Ovary (tissue), 9 donors: Measurements from ENCODE around the gene MPHOSPH9. TPM values are rescaled to one million over a fixed set of nuclear protein-coding genes. Genes with fewer than 3 reads are reported as not detected.

ENCODE experiments used
- DNase-seq, 5 donors: peaks; one replicate each; pipeline ENCODE4 v3.0.0-alpha.2; 2019 to 2020
- H3K27ac ChIP-seq, 2 donors: fragments of 200-600 bp; one replicate each; pipeline versions ENCODE4 v1.5.1 to v1.8.0; 2019 to 2022
- H3K27me3 ChIP-seq: fragments of 200-600 bp; one replicate; pipeline ENCODE4 v1.8.0; 2022
- H3K36me3 ChIP-seq: fragments of 200-600 bp; sonication (generic); one replicate; pipeline ENCODE4 v1.5.1; 2019
- H3K4me1 ChIP-seq: one replicate; pipeline ENCODE4 v1.8.1; 2013; ENCODE audit warnings: mild to moderate bottlenecking, moderate library complexity; ENCODE audit not compliant: insufficient read depth
- H3K4me3 ChIP-seq: fragments of 200-600 bp; sonication (generic); one replicate; pipeline ENCODE4 v1.5.1; 2017
- H3K9me3 ChIP-seq, 2 donors: fragments of 200-600 bp in 1 of 2; sonication (generic) in 1 of 2; one replicate each; pipeline versions ENCODE4 v1.5.1 to v1.8.1; 2013 to 2019; ENCODE audit warnings: mild to moderate bottlenecking in 1 of 2, moderate library complexity in 1 of 2
- EP300 ChIP-seq: sonication (generic); formaldehyde crosslinking; IDR thresholded peaks from one replicate; pipeline ENCODE4 v1.6.1; 2017; ENCODE audit warnings: antibody characterized with exemption
- POLR2A ChIP-seq: fragments of 450-650 bp; IDR thresholded peaks from one replicate; pipeline ENCODE4 v1.6.1; 2017; ENCODE audit warnings: antibody characterized with exemption, mild to moderate bottlenecking, moderate library complexity
- WGBS, 3 donors: extraction: QIAGEN DNeasy Blood & Tissue Kit in 1 of 3; methylation state at CpG; one replicate each; pipeline versions ENCODE4 v1.1.5 to v1.1.7; 2013 to 2017; 5-methylcytosine and 5-hydroxymethylcytosine counted together
- intact Hi-C, 4 donors: fragments of 100-400 bp; cut with DNase I; formaldehyde crosslinking; loops; one replicate each; pipeline versions ENCODE4 v1.11.0 to v1.15.1; 2022 to 2023
- polyA plus RNA-seq, 2 donors: library from polyadenylated mRNA; stranded (reverse); fragments of 200-250 nt in 1 of 2; fragments of 350-450 nt in 1 of 2; fragmentation: Illumina TruSeq in 1 of 2; extraction: RNeasy Lipid Tissue Mini Kit (QIAGEN cat#74804) in 1 of 2; gene quantifications; one replicate each; pipeline ENCODE4 v1.2.3, GENCODE V29; 2013 to 2014
- total RNA-seq, 7 donors: library from RNA; depleted of rRNA in 2 of 7; stranded (reverse); fragments of >200 nt in 2 of 7; fragmentation: NEBNext Ultra II Directional in 3 of 7; extraction: Animal tissue kit (Norgen Biotek cat#: 25700) in 3 of 7; gene quantifications; one replicate each; pipeline versions ENCODE4 v1.1.0 to v1.2.4, GENCODE V29; 2016 to 2023
- TF ChIP-seq, protein P1 (sequence below), 3 donors: fragments of 450-650 bp in 2 of 3; fragments of 200-600 bp in 1 of 3; IDR thresholded peaks; one replicate each; pipeline versions ENCODE4 v1.5.1 to v1.8.0; 2016 to 2022; ENCODE audit warnings: antibody characterized with exemption in 3 of 3, mild to moderate bottlenecking in 1 of 3
- donor health status: DM: no; HTN: no; CAD: no; lungs with moderate emphysema.
- donor health status: DM: no; HTN: no; CAD: no.
- donor health status: Bipolar disorder and iron deficiency.
- donor health status: DM: yes; HTN: yes; CAD: no.
- donor health status: DM: no; HTN: no; CAD: no.
- donor health status: DM: yes; HTN: yes; CAD: no.

MPHOSPH9 gene
- total and polyA plus RNA-seq, 9 donors, result 4.2 to 28.4 (median 19.4) TPM

DNA sequence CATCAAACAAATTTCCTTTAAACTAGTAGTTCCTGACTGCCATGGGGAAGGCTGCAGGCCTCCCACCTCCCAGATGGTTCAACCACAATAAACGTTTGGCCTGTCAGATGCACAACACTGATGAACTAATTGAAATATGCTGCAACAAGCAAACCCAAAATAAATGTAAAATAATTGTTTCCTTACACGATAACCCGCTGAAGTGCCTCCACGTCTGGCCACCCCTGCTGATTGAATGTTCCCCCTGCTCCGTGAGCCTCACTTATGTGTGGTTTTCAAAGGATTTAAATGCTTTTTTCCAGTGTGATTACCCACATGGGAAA, 90.5 kb downstream of the MPHOSPH9 start:
- peaks cover 36% of the 10 kb centered on the region for H3K4me1 ChIP-seq
- TF ChIP-seq POLR2A, result no peak
- TF ChIP-seq, protein P1, sequence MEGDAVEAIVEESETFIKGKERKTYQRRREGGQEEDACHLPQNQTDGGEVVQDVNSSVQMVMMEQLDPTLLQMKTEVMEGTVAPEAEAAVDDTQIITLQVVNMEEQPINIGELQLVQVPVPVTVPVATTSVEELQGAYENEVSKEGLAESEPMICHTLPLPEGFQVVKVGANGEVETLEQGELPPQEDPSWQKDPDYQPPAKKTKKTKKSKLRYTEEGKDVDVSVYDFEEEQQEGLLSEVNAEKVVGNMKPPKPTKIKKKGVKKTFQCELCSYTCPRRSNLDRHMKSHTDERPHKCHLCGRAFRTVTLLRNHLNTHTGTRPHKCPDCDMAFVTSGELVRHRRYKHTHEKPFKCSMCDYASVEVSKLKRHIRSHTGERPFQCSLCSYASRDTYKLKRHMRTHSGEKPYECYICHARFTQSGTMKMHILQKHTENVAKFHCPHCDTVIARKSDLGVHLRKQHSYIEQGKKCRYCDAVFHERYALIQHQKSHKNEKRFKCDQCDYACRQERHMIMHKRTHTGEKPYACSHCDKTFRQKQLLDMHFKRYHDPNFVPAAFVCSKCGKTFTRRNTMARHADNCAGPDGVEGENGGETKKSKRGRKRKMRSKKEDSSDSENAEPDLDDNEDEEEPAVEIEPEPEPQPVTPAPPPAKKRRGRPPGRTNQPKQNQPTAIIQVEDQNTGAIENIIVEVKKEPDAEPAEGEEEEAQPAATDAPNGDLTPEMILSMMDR (IDR thresholded peaks at IDR 0.05), result no peak
- TF ChIP-seq EP300, result no peak
- WGBS, 3 donors, result 39 to 47% (median 41%) methylated on average over 5 of the region's 5 CpGs
- H3K27me3 ChIP-seq, result no peaks in the 10 kb centered on the region
- no peaks in the 10 kb centered on the region for H3K36me3 ChIP-seq
- no peaks in the 10 kb centered on the region for H3K9me3 ChIP-seq
- no peak overlapping the region for H3K4me3 ChIP-seq
- intact Hi-C loops, result loop anchor here in 1 of 4 donors (5.0 kb wide), 1 partner anchor 80 kb away; no protein-coding TSS in a partner anchor
- H3K27ac ChIP-seq, result peak overlapping the region; percentile 18 to 94
- DNase-seq, result peak in 1 of 5 donors; percentile 15

DNA sequence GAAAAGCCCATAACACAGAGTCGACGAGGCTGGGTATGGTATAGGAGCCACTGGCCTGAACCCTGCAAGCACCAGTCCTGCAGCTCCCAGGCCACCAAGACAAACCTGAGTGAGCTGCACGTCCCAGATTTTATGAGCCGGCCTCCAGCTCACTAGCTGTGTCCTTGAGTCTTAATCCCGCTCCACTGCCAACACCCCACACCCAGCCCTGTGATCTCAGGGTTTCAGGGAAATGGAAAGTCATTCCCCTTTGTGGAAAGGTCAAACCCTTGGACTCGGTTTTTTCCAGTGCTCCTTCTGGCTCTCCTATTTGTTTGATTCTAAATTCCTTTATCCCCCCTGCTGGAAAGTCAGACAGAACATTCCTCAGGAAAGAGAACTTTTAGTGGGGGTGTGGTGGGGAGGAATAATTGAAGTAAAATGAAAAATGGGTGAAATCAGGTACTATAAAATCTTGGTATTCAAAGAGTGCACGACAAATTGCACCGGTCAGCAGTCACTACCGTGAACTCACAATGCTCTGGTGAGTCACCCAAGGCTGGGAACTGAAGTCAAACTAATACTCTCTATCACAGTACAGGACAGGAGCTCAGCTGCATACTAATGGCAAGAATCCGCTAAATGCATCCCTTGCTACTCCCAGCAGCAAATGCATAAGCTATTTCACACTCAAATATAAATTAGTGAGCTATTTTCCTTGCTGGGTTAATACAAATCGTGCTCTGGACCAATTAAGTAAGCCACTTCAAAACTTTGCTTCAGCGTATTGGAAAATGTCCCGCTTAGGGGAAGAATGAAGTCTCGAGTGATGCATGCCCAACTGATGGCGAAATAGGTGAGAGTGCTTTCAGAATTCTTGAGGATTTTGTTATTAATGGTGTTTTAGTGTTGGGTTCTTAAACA, 91.1 kb downstream of the MPHOSPH9 start:
- H3K36me3 ChIP-seq, result no peaks in the 10 kb centered on the region
- H3K27ac ChIP-seq, result peak overlapping the region; percentile 77 to 94
- no peaks in the 10 kb centered on the region for H3K9me3 ChIP-seq
- no peak overlapping the region for H3K4me3 ChIP-seq
- DNase-seq, result peak; percentile 73 to 84 (median 82)
- TF ChIP-seq POLR2A (no peak), EP300 (peak; percentile 45)
- 21 to 31% (median 26%) methylated on average over 15 of the region's 15 CpGs for WGBS, 3 donors
- intact Hi-C loops, result loop anchor here in 1 of 4 donors (5.0 kb wide), 1 partner anchor 80 kb away; no protein-coding TSS in a partner anchor
- H3K27me3 ChIP-seq, result no peaks in the 10 kb centered on the region
- peaks cover 36% of the 10 kb centered on the region for H3K4me1 ChIP-seq

DNA sequence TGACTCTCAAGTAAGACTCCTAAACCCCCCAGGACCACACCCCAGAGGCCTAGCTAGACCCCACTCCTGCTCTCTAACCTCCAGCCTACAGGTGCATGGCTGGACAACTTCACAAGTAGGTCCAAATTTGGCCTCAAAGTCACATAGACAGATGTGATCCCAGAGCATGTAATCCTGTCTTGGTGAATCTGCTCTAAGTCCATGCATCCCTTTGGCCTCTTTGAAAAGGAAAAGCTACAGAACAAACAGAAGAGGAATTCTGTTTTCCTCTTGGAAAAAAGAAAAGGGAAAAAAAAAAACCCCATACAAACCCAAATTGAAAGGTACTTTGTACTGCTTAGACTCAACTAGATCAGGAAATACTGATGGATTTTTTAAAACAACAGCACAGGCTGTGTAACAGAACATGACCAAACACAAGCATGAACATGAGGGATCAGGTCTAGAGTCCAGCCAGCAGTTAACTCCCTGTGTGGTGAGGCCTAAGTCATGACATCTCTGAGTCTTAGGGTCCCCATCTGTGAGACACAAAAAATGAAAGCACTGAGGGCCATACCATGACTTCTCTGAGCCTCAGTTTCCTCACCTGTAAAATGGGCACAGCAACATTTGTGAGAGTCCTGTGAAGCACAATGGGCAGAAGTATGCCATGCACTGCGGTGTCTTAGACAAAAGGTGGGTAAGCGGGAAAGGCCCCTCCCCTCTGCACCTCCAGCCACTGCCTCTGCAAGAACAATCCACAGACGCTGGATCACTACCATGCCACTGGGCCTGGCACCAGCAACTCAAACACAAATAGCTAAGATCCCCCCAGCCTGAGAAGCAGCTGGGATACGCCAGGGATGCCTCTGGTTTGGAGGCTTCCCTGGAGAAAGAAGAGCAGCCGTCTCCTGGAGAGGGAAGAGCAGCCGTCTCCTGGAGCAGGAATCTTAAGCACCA, 92.0 kb downstream of the MPHOSPH9 start:
- intact Hi-C loops, result loop anchor here in 1 of 4 donors (5.0 kb wide), 1 partner anchor 79 kb away; no protein-coding TSS in a partner anchor
- H3K4me3 ChIP-seq, result no peak overlapping the region
- peak in 1 of 5 donors; percentile 27 for DNase-seq
- no peaks in the 10 kb centered on the region for H3K9me3 ChIP-seq
- no peaks in the 10 kb centered on the region for H3K27me3 ChIP-seq
- peak overlapping the region; percentile 77 to 94 for H3K27ac ChIP-seq
- H3K36me3 ChIP-seq, result no peaks in the 10 kb centered on the region
- TF ChIP-seq EP300, result no peak
- TF ChIP-seq POLR2A, result no peak
- TF ChIP-seq, protein P1 (IDR thresholded peaks at IDR 0.05), result no peak
- WGBS, 3 donors, result 45 to 63% (median 54%) methylated on average over 6 of the region's 6 CpGs
- H3K4me1 ChIP-seq, result peaks cover 36% of the 10 kb centered on the region

DNA sequence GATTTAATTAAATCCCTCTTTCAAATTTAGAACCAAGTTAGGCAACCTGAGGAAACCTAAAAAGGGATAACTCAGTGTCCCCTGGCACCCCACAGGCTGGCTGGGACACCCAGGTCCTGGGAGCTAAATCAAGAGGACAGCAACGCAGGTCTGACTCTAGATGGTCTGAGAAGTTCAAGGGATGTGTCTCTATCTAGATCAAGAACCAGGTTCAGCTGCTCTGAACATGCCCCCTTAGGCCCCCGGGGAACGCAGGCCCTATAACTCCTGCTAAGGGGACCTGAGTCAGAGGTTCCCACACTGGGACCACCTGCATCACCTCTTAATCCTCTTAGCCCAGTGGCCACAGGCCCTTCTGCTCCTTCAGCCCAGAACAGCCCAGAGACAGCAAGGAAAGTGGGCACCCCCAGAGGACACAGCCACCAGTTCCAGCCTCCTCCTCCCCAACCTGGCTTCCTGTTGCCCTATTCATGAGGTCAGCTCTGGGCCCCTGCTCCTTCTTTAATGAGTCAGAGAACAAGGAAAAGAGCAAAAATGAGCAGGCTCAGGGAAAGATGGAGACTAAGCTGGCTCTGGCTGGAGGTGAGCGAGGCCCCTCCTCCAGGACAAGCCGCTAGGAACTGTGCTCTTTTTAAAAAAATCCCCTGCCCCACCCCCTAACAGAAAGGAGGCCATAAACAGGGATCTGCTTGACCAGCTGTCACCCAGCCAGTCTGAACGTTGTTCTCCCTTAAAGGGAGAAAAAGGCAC, 92.8 kb downstream of the MPHOSPH9 start:
- Histone ChIP-seq H3K27me3 (no peaks in the 10 kb centered on the region), H3K4me3 (no peak overlapping the region), H3K4me1 (peaks cover 36% of the 10 kb centered on the region), H3K9me3 (no peaks in the 10 kb centered on the region), H3K27ac (peak overlapping the region; percentile 77 to 94), H3K36me3 (no peaks in the 10 kb centered on the region)
- peak; percentile 59 to 70 (median 68) for DNase-seq
- WGBS, 3 donors, result 52 to 57% (median 55%) methylated on average over 6 of the region's 6 CpGs
- intact Hi-C loops, result loop anchor here in 2 of 4 donors (5.0 kb wide), 1 partner anchor 78 kb away; no protein-coding TSS in a partner anchor
- TF ChIP-seq, protein P1 (IDR thresholded peaks at IDR 0.05), result no peak
- TF ChIP-seq EP300, result no peak
- no peak for TF ChIP-seq POLR2A
